ENCODE measurements around the gene MLLT6. TPM values are rescaled to one million over a fixed set of nuclear protein-coding genes. Genes with fewer than 3 reads are reported as not detected.
A peak's percentile ranks its signal among the peaks of the same experiment; 100 is the strongest.
"Not testable (repeated sequence)": the region's sequence is repeated elsewhere in the genome, so short reads cannot be mapped to it uniquely, and the experiment has no call there.

Gene MLLT6
- total and polyA plus RNA-seq, 3 experiments from 2014 or later, result 15.9 to 202 (median 197) TPM

DNA sequence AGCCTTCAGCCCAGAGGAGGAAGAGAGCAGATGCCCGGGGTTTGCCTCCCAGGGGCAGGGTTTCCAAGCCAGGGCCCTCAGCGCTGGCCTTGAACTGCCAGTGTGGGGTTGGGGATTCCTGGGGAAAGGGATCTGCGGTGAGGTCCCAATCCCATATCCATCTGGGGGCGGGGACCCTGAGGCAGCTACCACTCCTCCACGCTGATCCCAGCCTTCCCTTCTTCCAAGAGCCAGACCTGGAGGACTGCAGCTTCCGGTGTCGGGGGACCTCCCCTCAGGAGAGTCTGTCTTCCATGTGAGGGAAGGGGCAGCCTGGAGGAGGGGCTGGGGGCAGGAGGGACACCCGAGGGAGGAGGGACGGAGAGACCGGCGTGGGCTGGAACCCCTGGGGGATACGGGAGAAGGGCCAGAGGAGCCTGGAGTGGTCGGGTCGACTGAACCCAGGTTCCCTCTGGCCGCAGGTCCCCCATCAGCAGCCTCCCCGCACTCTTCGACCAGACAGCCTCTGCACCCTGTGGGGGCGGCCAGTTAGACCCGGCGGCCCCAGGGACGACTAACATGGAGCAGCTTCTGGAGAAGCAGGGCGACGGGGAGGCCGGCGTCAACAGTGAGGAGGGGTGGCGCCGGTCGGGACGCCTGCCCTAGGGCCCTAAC, 14.3 kb downstream of the MLLT6 start:
- Mint-ChIP-seq H3K27me3 (no peaks in the 10 kb centered on the region), H3K36me3 (peaks cover 2 to 79% (median 7%) of the 10 kb centered on the region in 3 donors), H3K9me3 (no peaks in the 10 kb centered on the region), H3K4me1 (peaks cover 24 to 40% (median 34%) of the 10 kb centered on the region in 3 donors), H3K27ac (peak overlapping the region in 5 of 8 donors; percentile 63 to 86 (median 78)), H3K4me3 (no peak overlapping the region)
- Histone ChIP-seq H3K4me1 (ENCODE audit: insufficient read depth, low read length) (peaks cover 13% of the 10 kb centered on the region), H3K36me3 (ENCODE audit: insufficient read depth, low read length) (peaks cover 48% of the 10 kb centered on the region), H3K27me3 (ENCODE audit: insufficient read depth, low read length, poor library complexity, severe bottlenecking) (no peaks in the 10 kb centered on the region), H3K9me3 (ENCODE audit: low read length) (no peaks in the 10 kb centered on the region), H3K4me3 (ENCODE audit: low read length) (no peak overlapping the region), H3K27ac (ENCODE audit: low read depth, low read length) (no peak overlapping the region)
- ChIA-PET POLR2A (interaction anchor here (1.0 to 1.5 kb wide), 4 partner anchors 9 to 15 kb away, joined by 3 to 8 read pairs (median 6); partner anchors contain the start of gene MLLT6), CTCF (interaction anchor here (1.2 to 1.3 kb wide), 2 partner anchors 9 to 16 kb away, joined by 3 to 5 read pairs; no protein-coding TSS in a partner anchor)
- DNase-seq, result no peak

DNA sequence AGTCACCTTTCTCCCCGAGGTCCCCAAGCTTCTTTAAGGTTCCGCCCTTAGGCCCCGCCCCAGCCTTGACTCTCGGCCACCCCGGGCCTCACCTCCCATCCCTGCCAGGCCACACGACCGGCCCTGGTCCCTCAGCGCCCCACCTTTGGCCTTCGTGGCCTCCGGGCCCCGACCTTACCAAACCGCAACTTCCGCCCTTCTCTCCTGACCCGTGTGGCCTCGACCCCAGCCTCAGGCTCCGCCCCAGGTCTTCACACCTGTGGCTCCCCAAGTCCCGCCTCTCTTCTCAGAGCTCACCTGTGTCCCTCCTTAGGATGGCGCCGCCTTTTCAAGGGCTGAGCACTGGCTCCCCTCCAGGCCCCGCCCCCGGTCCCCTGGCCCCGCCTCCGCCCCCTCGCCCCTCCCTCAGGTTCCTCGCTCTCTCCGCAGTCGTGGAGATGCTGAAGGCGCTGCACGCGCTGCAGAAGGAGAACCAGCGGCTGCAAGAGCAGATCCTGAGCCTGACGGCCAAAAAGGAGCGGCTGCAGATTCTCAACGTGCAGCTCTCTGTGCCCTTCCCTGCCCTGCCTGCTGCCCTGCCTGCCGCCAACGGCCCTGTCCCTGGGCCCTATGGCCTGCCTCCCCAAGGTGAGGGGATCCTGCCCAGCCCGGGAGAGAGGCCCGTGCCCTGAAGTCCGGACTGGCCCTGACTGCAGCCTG, 15.0 kb downstream of the MLLT6 start:
- Histone ChIP-seq H3K4me3 (ENCODE audit: low read length) (no peak overlapping the region), H3K27me3 (ENCODE audit: insufficient read depth, low read length, poor library complexity, severe bottlenecking) (no peaks in the 10 kb centered on the region), H3K4me1 (ENCODE audit: insufficient read depth, low read length) (peaks cover 20% of the 10 kb centered on the region), H3K36me3 (ENCODE audit: insufficient read depth, low read length) (peaks cover 45% of the 10 kb centered on the region), H3K9me3 (ENCODE audit: low read length) (no peaks in the 10 kb centered on the region), H3K27ac (ENCODE audit: low read depth, low read length) (no peak overlapping the region)
- H3K4me1 Mint-ChIP-seq, result peaks cover 29 to 42% (median 39%) of the 10 kb centered on the region in 3 donors
- no peaks in the 10 kb centered on the region for H3K27me3 Mint-ChIP-seq
- peaks cover 2 to 77% (median 7%) of the 10 kb centered on the region in 3 donors for H3K36me3 Mint-ChIP-seq
- peak overlapping the region in 1 of 8 donors; percentile 64 for H3K27ac Mint-ChIP-seq
- CTCF ChIA-PET, result interaction anchor here (1.3 kb wide), 1 partner anchor 16 kb away, joined by 3 read pairs; no protein-coding TSS in a partner anchor
- H3K4me3 Mint-ChIP-seq, result no peak overlapping the region
- POLR2A ChIA-PET, result interaction anchor here (1.1 to 1.5 kb wide), 2 partner anchors 9 to 13 kb away, joined by 5 to 8 read pairs; no protein-coding TSS in a partner anchor
- H3K9me3 Mint-ChIP-seq, result no peaks in the 10 kb centered on the region
- DNase-seq, result no peak

- peaks cover 26% of the 10 kb centered on the region for H3K4me1 ChIP-seq (ENCODE audit: insufficient read depth, low read length)
- no peak for DNase-seq
- Mint-ChIP-seq H3K4me3 (no peak overlapping the region), H3K4me1 (peaks cover 34 to 46% (median 46%) of the 10 kb centered on the region in 3 donors), H3K27me3 (no peaks in the 10 kb centered on the region), H3K9me3 (no peaks in the 10 kb centered on the region), H3K27ac (peak overlapping the region in 3 of 8 donors; percentile 61 to 72 (median 69)), H3K36me3 (peaks cover 2 to 72% (median 7%) of the 10 kb centered on the region in 3 donors)
- CTCF ChIA-PET, result no interaction called here
- H3K4me3 ChIP-seq (ENCODE audit: low read length), result no peak overlapping the region
- H3K36me3 ChIP-seq (ENCODE audit: insufficient read depth, low read length), result peaks cover 36% of the 10 kb centered on the region
- no peaks in the 10 kb centered on the region for H3K9me3 ChIP-seq (ENCODE audit: low read length)
- POLR2A ChIA-PET, result no interaction called here
- no peak overlapping the region for H3K27ac ChIP-seq (ENCODE audit: low read depth, low read length)
- H3K27me3 ChIP-seq (ENCODE audit: insufficient read depth, low read length, poor library complexity, severe bottlenecking), result no peaks in the 10 kb centered on the region
Observed at GRCh38 chr17:38720941-38721340, 15.9 kb downstream of the MLLT6 start.

GRCh38 chr17:38721802-38722201, 16.7 kb downstream of the MLLT6 start:
- CTCF ChIA-PET, result interaction anchor here (1.2 kb wide), 1 partner anchor 13 kb away, joined by 4 read pairs; no protein-coding TSS in a partner anchor

GRCh38 chr17:38724337-38724988, 19.4 kb downstream of the MLLT6 start:
- Mint-ChIP-seq H3K27ac (peak overlapping the region in 7 of 8 donors; percentile 88 to 98 (median 96)), H3K36me3 (peaks cover 0 to 44% (median 0%) of the 10 kb centered on the region in 3 donors), H3K4me3 (peak overlapping the region; percentile 32 to 83 (median 69)), H3K27me3 (no peaks in the 10 kb centered on the region), H3K4me1 (peaks cover 61 to 70% (median 69%) of the 10 kb centered on the region in 3 donors), H3K9me3 (no peaks in the 10 kb centered on the region)
- ChIA-PET CTCF (interaction anchor here (0.6 kb wide), 1 partner anchor 11 kb away, joined by 6 read pairs; no protein-coding TSS in a partner anchor), POLR2A (no interaction called here)
- H3K9me3 ChIP-seq (ENCODE audit: low read length), result no peaks in the 10 kb centered on the region
- no peak for DNase-seq
- H3K27ac ChIP-seq (ENCODE audit: low read depth, low read length), result no peak overlapping the region
- peaks cover 49% of the 10 kb centered on the region for H3K4me1 ChIP-seq (ENCODE audit: insufficient read depth, low read length)
- no peak overlapping the region for H3K4me3 ChIP-seq (ENCODE audit: low read length)
- H3K27me3 ChIP-seq (ENCODE audit: insufficient read depth, low read length, poor library complexity, severe bottlenecking), result no peaks in the 10 kb centered on the region
- peaks cover 6% of the 10 kb centered on the region for H3K36me3 ChIP-seq (ENCODE audit: insufficient read depth, low read length)

More at GRCh38 chr17:38721802-38722201, 16.7 kb downstream of the MLLT6 start:
- POLR2A ChIA-PET, result interaction anchor here (1.0 kb wide), 1 partner anchor 14 kb away, joined by 3 read pairs; no protein-coding TSS in a partner anchor
- no peaks in the 10 kb centered on the region for H3K27me3 Mint-ChIP-seq
- no peaks in the 10 kb centered on the region for H3K27me3 ChIP-seq (ENCODE audit: insufficient read depth, low read length, poor library complexity, severe bottlenecking)
- H3K4me3 ChIP-seq (ENCODE audit: low read length), result no peak overlapping the region
- H3K9me3 Mint-ChIP-seq, result no peaks in the 10 kb centered on the region
- peaks cover 39 to 52% (median 50%) of the 10 kb centered on the region in 3 donors for H3K4me1 Mint-ChIP-seq
- H3K9me3 ChIP-seq (ENCODE audit: low read length), result no peaks in the 10 kb centered on the region
- H3K27ac Mint-ChIP-seq, result no peak overlapping the region
- no peak overlapping the region for H3K4me3 Mint-ChIP-seq
- H3K36me3 ChIP-seq (ENCODE audit: insufficient read depth, low read length), result peaks cover 28% of the 10 kb centered on the region
- H3K36me3 Mint-ChIP-seq, result peaks cover 2 to 67% (median 7%) of the 10 kb centered on the region in 3 donors
- no peak for DNase-seq
- H3K27ac ChIP-seq (ENCODE audit: low read depth, low read length), result no peak overlapping the region
- peaks cover 33% of the 10 kb centered on the region for H3K4me1 ChIP-seq (ENCODE audit: insufficient read depth, low read length)

DNA sequence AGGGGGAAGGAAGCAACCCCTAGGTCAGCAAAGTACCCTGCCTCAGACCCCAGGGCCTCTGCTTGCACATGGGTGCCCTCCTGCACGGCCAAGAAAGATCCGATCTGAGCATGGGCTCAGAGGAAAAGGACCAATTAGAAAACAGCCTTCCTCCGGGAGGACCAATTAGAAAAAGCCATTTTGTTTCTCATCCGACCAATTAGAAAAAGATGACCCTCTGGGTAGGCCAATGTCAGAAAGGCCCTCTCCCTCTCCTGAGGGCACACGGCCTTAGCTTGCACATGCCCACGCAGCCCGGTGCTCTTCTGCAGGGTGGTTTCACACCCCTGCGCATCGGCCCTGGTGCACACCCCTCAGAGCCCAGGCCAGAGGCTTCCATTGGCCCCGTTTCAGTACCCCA, 20.0 kb downstream of the MLLT6 start:
- no peak for DNase-seq
- Histone ChIP-seq H3K9me3 (ENCODE audit: low read length) (no peaks in the 10 kb centered on the region), H3K4me1 (ENCODE audit: insufficient read depth, low read length) (peaks cover 53% of the 10 kb centered on the region), H3K27ac (ENCODE audit: low read depth, low read length) (no peak overlapping the region), H3K27me3 (ENCODE audit: insufficient read depth, low read length, poor library complexity, severe bottlenecking) (no peaks in the 10 kb centered on the region), H3K4me3 (ENCODE audit: low read length) (no peak overlapping the region), H3K36me3 (ENCODE audit: insufficient read depth, low read length) (peaks cover 6% of the 10 kb centered on the region)
- ChIA-PET CTCF (no interaction called here), POLR2A (no interaction called here)
- H3K27ac Mint-ChIP-seq, result peak overlapping the region; percentile 53 to 98 (median 94)
- H3K4me1 Mint-ChIP-seq, result peaks cover 62 to 72% (median 71%) of the 10 kb centered on the region in 3 donors
- H3K36me3 Mint-ChIP-seq, result peaks cover 0 to 41% (median 0%) of the 10 kb centered on the region in 3 donors
- H3K4me3 Mint-ChIP-seq, result peak overlapping the region; percentile 32 to 83 (median 68)
- H3K27me3 Mint-ChIP-seq, result no peaks in the 10 kb centered on the region
- H3K9me3 Mint-ChIP-seq, result no peaks in the 10 kb centered on the region

- H3K36me3 ChIP-seq (ENCODE audit: insufficient read depth, low read length); H3K4me3 ChIP-seq (ENCODE audit: low read length); H3K27me3 Mint-ChIP-seq; DNase-seq; H3K9me3 Mint-ChIP-seq; POLR2A ChIA-PET; H3K27me3 ChIP-seq (ENCODE audit: insufficient read depth, low read length, poor library complexity, severe bottlenecking); H3K9me3 ChIP-seq (ENCODE audit: low read length); H3K27ac ChIP-seq (ENCODE audit: low read depth, low read length): not testable (repeated sequence)
- Mint-ChIP-seq H3K4me1 (peaks cover 68 to 74% (median 73%) of the 10 kb centered on the region in 3 donors), H3K27ac (peak overlapping the region; percentile 78 to 99 (median 94)), H3K36me3 (peaks cover 0 to 36% (median 0%) of the 10 kb centered on the region in 3 donors), H3K4me3 (peak overlapping the region in 5 of 7 donors; percentile 51 to 70 (median 64))
- peaks cover 60% of the 10 kb centered on the region for H3K4me1 ChIP-seq (ENCODE audit: insufficient read depth, low read length)
- CTCF ChIA-PET, result interaction anchor here (0.7 kb wide), 1 partner anchor 9 kb away, joined by 3 read pairs; no protein-coding TSS in a partner anchor
Observed at GRCh38 chr17:38726145-38726544, 21.1 kb downstream of the MLLT6 start.
